Uterus (tissue), 4 donors: ENCODE data around the gene ZNF804B. TPM values are rescaled to one million over a fixed set of nuclear protein-coding genes. Genes with fewer than 3 reads are reported as not detected.

Source experiments
- DNase-seq, 2 donors: peaks; one replicate each; pipeline ENCODE4 v3.0.0-alpha.2; 2019 to 2020
- H3K27ac ChIP-seq, 2 donors: fragments of 200-600 bp; sonication (generic); 1 replicate in 1 of 2; 2 replicates in 1 of 2; pipeline ENCODE4 v1.5.1; 2016 to 2018
- H3K27me3 ChIP-seq, 2 donors: fragments of 200-600 bp; sonication (generic); one replicate each; pipeline ENCODE4 v1.5.1; 2018 to 2019; ENCODE audit warnings: control low read depth in 1 of 2
- H3K36me3 ChIP-seq, 2 donors: fragments of 200-600 bp; sonication (generic); one replicate each; pipeline ENCODE4 v1.5.1; 2019; ENCODE audit warnings: control low read depth in 1 of 2
- H3K4me1 ChIP-seq, 2 donors: fragments of 200-600 bp; sonication (generic); one replicate each; pipeline ENCODE4 v1.5.1; 2018 to 2019; ENCODE audit warnings: control low read depth in 1 of 2
- H3K4me3 ChIP-seq, 2 donors: fragments of 200-600 bp; sonication (generic); 1 replicate in 1 of 2; 2 replicates in 1 of 2; pipeline ENCODE4 v1.5.1; 2018 to 2019; ENCODE audit warnings: mild to moderate bottlenecking in 1 of 2
- H3K9me3 ChIP-seq, 2 donors: fragments of 200-600 bp; sonication (generic); one replicate each; pipeline ENCODE4 v1.5.1; 2019; ENCODE audit warnings: control low read depth in 1 of 2
- CTCF ChIP-seq, 4 experiments: fragments of 200-600 bp in 2 of 4; fragments of 450-650 bp in 2 of 4; sonication (generic) in 2 of 4; IDR thresholded peaks; one replicate each; pipeline ENCODE4 v1.5.1; 2016 to 2019; ENCODE audit warnings: antibody characterized with exemption in 4 of 4, mild to moderate bottlenecking in 2 of 4, moderate library complexity in 1 of 4
- POLR2A ChIP-seq, 2 donors: fragments of 450-650 bp; IDR thresholded peaks; one replicate each; pipeline ENCODE4 v1.6.1; 2016; ENCODE audit warnings: antibody characterized with exemption in 2 of 2, mild to moderate bottlenecking in 1 of 2, moderate library complexity in 1 of 2
- intact Hi-C: fragments of 100-400 bp; cut with DNase I; formaldehyde crosslinking; loops from one replicate; pipeline ENCODE4 v1.15.1; 2023; ENCODE audit warnings: low total_unique reads
- total RNA-seq, 4 donors: library from RNA; depleted of rRNA in 3 of 4; stranded (reverse); fragments of >200 nt in 3 of 4; gene quantifications; one replicate each; pipeline versions ENCODE4 v1.1.0 to v1.2.4, GENCODE V29; 2014 to 2023
- donor health status: DM: yes; HTN: yes; CAD: no.

The ZNF804B gene
- total RNA-seq, 4 donors from 2014 or later, result 0.07 TPM; not detected in 3

DNA sequence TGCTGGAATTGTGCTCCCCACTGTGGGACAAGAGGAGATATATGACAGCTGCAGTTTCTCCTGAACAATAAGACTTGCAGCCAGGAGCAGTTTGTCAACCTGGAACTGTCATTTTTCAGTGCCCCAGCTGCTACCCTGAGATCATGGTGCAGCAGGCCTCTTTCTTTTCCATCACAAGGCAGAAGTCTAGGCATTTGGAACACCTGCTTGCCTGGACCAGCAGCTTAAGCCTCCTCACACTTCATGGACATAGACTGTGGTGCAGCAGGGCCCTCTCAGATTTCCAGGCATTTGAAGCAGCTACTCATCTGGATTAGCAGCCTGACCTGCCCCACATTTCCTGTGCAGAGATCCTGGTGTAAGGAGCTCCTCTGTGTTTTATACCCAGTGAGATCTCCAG, 486.7 kb downstream of the ZNF804B start:
- no peak for DNase-seq
- intact Hi-C loops, result no loop called here
- Histone ChIP-seq H3K27ac (no peak overlapping the region), H3K36me3 (no peaks in the 10 kb centered on the region), H3K4me3 (no peak overlapping the region), H3K4me1 (no peaks in the 10 kb centered on the region), H3K9me3 (peaks cover 0 to 4% of the 10 kb centered on the region in 2 donors), H3K27me3 (no peaks in the 10 kb centered on the region)
- no peak for TF ChIP-seq CTCF (IDR thresholded peaks at IDR 0.05)
- no peak for TF ChIP-seq POLR2A (IDR thresholded peaks at IDR 0.05)

DNA sequence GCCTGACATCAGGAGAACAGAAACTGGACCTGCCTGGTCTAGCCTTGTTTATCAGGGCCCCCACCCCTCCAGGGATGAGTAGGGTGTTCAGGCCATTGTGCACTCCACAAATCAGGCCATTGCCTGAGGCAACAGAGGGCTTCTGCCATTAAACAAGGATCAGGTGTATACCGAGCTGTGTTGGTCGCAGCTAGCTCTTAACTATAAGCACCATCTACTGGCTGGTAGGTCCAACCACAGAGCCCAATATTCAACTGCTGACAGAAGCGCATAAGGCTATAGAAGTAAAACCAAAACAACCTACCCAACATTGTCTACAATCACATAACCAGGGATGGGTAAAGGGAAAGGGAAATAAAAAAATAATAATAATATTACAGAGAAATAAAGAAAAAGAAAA, 487.7 kb downstream of the ZNF804B start:
- H3K36me3 ChIP-seq, result no peaks in the 10 kb centered on the region
- H3K9me3 ChIP-seq, result peaks cover 0 to 4% of the 10 kb centered on the region in 2 donors
- H3K27me3 ChIP-seq, result no peaks in the 10 kb centered on the region
- no peaks in the 10 kb centered on the region for H3K4me1 ChIP-seq
- H3K27ac ChIP-seq, result no peak overlapping the region
- intact Hi-C loops, result no loop called here
- TF ChIP-seq POLR2A (IDR thresholded peaks at IDR 0.05), result no peak
- TF ChIP-seq CTCF (IDR thresholded peaks at IDR 0.05), result no peak
- no peak overlapping the region for H3K4me3 ChIP-seq
- no peak for DNase-seq

- Histone ChIP-seq H3K36me3 (no peaks in the 10 kb centered on the region), H3K27ac (no peak overlapping the region), H3K4me3 (no peak overlapping the region), H3K4me1 (no peaks in the 10 kb centered on the region), H3K27me3 (no peaks in the 10 kb centered on the region), H3K9me3 (no peaks in the 10 kb centered on the region)
- TF ChIP-seq POLR2A (IDR thresholded peaks at IDR 0.05) (no peak), CTCF (IDR thresholded peaks at IDR 0.05) (no peak)
- DNase-seq, result no peak
- intact Hi-C loops, result no loop called here
Measured at GRCh38 chr7:89259085-89259484, 499.6 kb downstream of the ZNF804B start.

- H3K4me1 ChIP-seq, result no peaks in the 10 kb centered on the region
- no peaks in the 10 kb centered on the region for H3K27me3 ChIP-seq
- DNase-seq, result no peak
- H3K9me3 ChIP-seq, result no peaks in the 10 kb centered on the region
- H3K27ac ChIP-seq, result no peak overlapping the region
- TF ChIP-seq POLR2A (IDR thresholded peaks at IDR 0.05) (no peak), CTCF (IDR thresholded peaks at IDR 0.05) (no peak)
- no peaks in the 10 kb centered on the region for H3K36me3 ChIP-seq
- intact Hi-C loops, result no loop called here
- H3K4me3 ChIP-seq, result no peak overlapping the region
Measured at GRCh38 chr7:89264126-89264525, 504.6 kb downstream of the ZNF804B start.

GRCh38 chr7:89265631-89266030, 506.1 kb downstream of the ZNF804B start:
- intact Hi-C loops, result no loop called here
- Histone ChIP-seq H3K27ac (no peak overlapping the region), H3K9me3 (no peaks in the 10 kb centered on the region), H3K4me1 (no peaks in the 10 kb centered on the region), H3K27me3 (no peaks in the 10 kb centered on the region), H3K4me3 (no peak overlapping the region), H3K36me3 (no peaks in the 10 kb centered on the region)
- TF ChIP-seq POLR2A (IDR thresholded peaks at IDR 0.05) (no peak), CTCF (IDR thresholded peaks at IDR 0.05) (no peak)
- DNase-seq, result no peak
